H9 (cell line): ENCODE measurements around the gene NEDD9. TPM values are rescaled to one million over a fixed set of nuclear protein-coding genes. Genes with fewer than 3 reads are reported as not detected.

Experiments
- DNase-seq: peaks from one replicate; pipeline ENCODE4 v3.0.0-alpha.2; 2017
- H2AFZ ChIP-seq: one replicate; pipeline ENCODE4 v1.6.1; 2013; ENCODE audit warnings: mild to moderate bottlenecking, low read length, control low read depth, moderate library complexity
- H2AK5ac ChIP-seq: 2 replicates; pipeline ENCODE4 v1.6.1; 2013; ENCODE audit warnings: low read length, control low read depth, mixed read lengths; ENCODE audit not compliant: insufficient read length
- H2BK120ac ChIP-seq: one replicate; pipeline ENCODE4 v1.6.1; 2013; ENCODE audit warnings: low read depth, mild to moderate bottlenecking, low read length, control low read depth, inconsistent platforms; ENCODE audit not compliant: poor library complexity, severe bottlenecking
- H2BK12ac ChIP-seq: 2 replicates; pipeline ENCODE4 v1.6.1; 2013; ENCODE audit warnings: low read length, control low read depth, mixed read lengths, low read depth; ENCODE audit not compliant: insufficient read length
- H2BK15ac ChIP-seq: 2 replicates; pipeline ENCODE4 v1.6.1; 2013; ENCODE audit warnings: low read depth, low read length, control low read depth
- H2BK20ac ChIP-seq: one replicate; pipeline ENCODE4 v1.6.1; 2013; ENCODE audit warnings: low read depth, mild to moderate bottlenecking, low read length, control low read depth, inconsistent platforms; ENCODE audit not compliant: poor library complexity, severe bottlenecking
- H2BK5ac ChIP-seq: 2 replicates; pipeline ENCODE4 v1.6.1; 2013; ENCODE audit warnings: low read length, control low read depth, mixed read lengths; ENCODE audit not compliant: insufficient read length
- H3K14ac ChIP-seq: 2 replicates; pipeline ENCODE4 v1.6.1; 2013; ENCODE audit warnings: low read length, control low read depth; ENCODE audit not compliant: insufficient read depth
- H3K18ac ChIP-seq: 2 replicates; pipeline ENCODE4 v1.6.1; 2013; ENCODE audit warnings: low read depth, mild to moderate bottlenecking, mixed read lengths, low read length, control low read depth; ENCODE audit not compliant: insufficient read length
- H3K23ac ChIP-seq: 2 replicates; pipeline ENCODE4 v1.6.1; 2013; ENCODE audit warnings: low read length, control low read depth, mixed read lengths, low read depth; ENCODE audit not compliant: insufficient read length
- H3K23me2 ChIP-seq: 2 replicates; pipeline ENCODE4 v1.6.1; 2013; ENCODE audit warnings: low read depth, mild to moderate bottlenecking, mixed read lengths, low read length, control low read depth; ENCODE audit not compliant: insufficient read length, poor library complexity, severe bottlenecking
- H3K27ac ChIP-seq: 2 replicates; pipeline ENCODE4 v1.5.1; 2013; ENCODE audit warnings: low read length, control low read depth, mixed read lengths, low read depth; ENCODE audit not compliant: insufficient read length
- H3K27me3 ChIP-seq: 2 replicates; pipeline ENCODE4 v1.6.1; 2013; ENCODE audit warnings: low read length, control low read depth, inconsistent platforms; ENCODE audit not compliant: insufficient read depth
- H3K4ac ChIP-seq: 2 replicates; pipeline ENCODE4 v1.6.1; 2013; ENCODE audit warnings: low read depth, mild to moderate bottlenecking, control low read depth, inconsistent platforms, low read length, moderate library complexity
- H3K4me1 ChIP-seq: 2 replicates; pipeline ENCODE4 v1.6.1; 2013; ENCODE audit warnings: low read length, control low read depth, inconsistent platforms; ENCODE audit not compliant: insufficient read depth
- H3K4me2 ChIP-seq: 2 replicates; pipeline ENCODE4 v1.6.1; 2013; ENCODE audit warnings: low read length, control low read depth, mixed read lengths; ENCODE audit not compliant: insufficient read length, insufficient read depth
- H3K56ac ChIP-seq: 2 replicates; pipeline ENCODE4 v1.6.1; 2013; ENCODE audit warnings: low read depth, mild to moderate bottlenecking, mixed read lengths, low read length, control low read depth; ENCODE audit not compliant: insufficient read length
- H3K79me1 ChIP-seq: 2 replicates; pipeline ENCODE4 v1.6.1; 2013; ENCODE audit warnings: low read depth, mild to moderate bottlenecking, moderate library complexity, low read length, control low read depth, inconsistent platforms; ENCODE audit not compliant: insufficient read depth, poor library complexity, severe bottlenecking
- H3K79me2 ChIP-seq: 2 replicates; pipeline ENCODE4 v1.6.1; 2013; ENCODE audit warnings: low read length, control low read depth, inconsistent platforms; ENCODE audit not compliant: insufficient read depth
- H3K9ac ChIP-seq: 2 replicates; pipeline ENCODE4 v1.6.1; 2013; ENCODE audit warnings: low read length, control low read depth, mixed read lengths; ENCODE audit not compliant: insufficient read length; ENCODE audit errors: extremely low read depth
- H3K9me3 ChIP-seq: one replicate; pipeline ENCODE4 v1.6.1; 2013; ENCODE audit warnings: low read depth, low read length, inconsistent platforms; ENCODE audit not compliant: control insufficient read depth
- H3T11ph ChIP-seq: one replicate; pipeline ENCODE4 v1.6.1; 2013; ENCODE audit warnings: mild to moderate bottlenecking, low read length, control low read depth, inconsistent platforms
- H4K20me1 ChIP-seq: one replicate; pipeline ENCODE4 v1.6.1; 2013; ENCODE audit not compliant: control insufficient read depth, insufficient read length, insufficient read depth
- H4K5ac ChIP-seq: 2 replicates; pipeline ENCODE4 v1.6.1; 2013; ENCODE audit warnings: low read depth, mild to moderate bottlenecking, mixed read lengths, low read length, control low read depth; ENCODE audit not compliant: insufficient read length
- H4K8ac ChIP-seq: replicated peaks from 2 replicates; pipeline ENCODE4 v1.6.1; 2013; ENCODE audit warnings: low read length, control low read depth, mixed read lengths, low read depth; ENCODE audit not compliant: insufficient read length
- H4K91ac ChIP-seq: 2 replicates; pipeline ENCODE4 v1.6.1; 2013; ENCODE audit warnings: low read depth, mild to moderate bottlenecking, moderate library complexity, mixed read lengths, low read length, control low read depth; ENCODE audit not compliant: insufficient read length
- H3K27ac Mint-ChIP-seq, 3 experiments: 2 replicates in 2 of 3; 3 replicates in 1 of 3; pipeline ENCODE4 v1.8.0; 2020 to 2021; ENCODE audit warnings: mixed read lengths in 3 of 3, mild to moderate bottlenecking in 1 of 3, moderate library complexity in 1 of 3
- H3K27me3 Mint-ChIP-seq: 2 replicates; pipeline ENCODE4 v1.8.0; 2021; ENCODE audit warnings: low read depth, mild to moderate bottlenecking, moderate library complexity, mixed read lengths
- H3K36me3 Mint-ChIP-seq, 3 experiments: 2 replicates in 2 of 3; 3 replicates in 1 of 3; pipeline ENCODE4 v1.8.0; 2020 to 2021; ENCODE audit warnings: low read depth in 3 of 3, mixed read lengths in 3 of 3; ENCODE audit not compliant: insufficient read depth in 1 of 3
- H3K4me1 Mint-ChIP-seq, 2 experiments: 2 replicates each; pipeline ENCODE4 v1.8.0; 2020; ENCODE audit warnings: mixed read lengths in 2 of 2
- H3K4me3 Mint-ChIP-seq, 2 experiments: 2 replicates in 1 of 2; 3 replicates in 1 of 2; pipeline ENCODE4 v1.8.0; 2020 to 2021; ENCODE audit warnings: mild to moderate bottlenecking in 2 of 2, mixed read lengths in 2 of 2, moderate library complexity in 1 of 2
- H3K9me3 Mint-ChIP-seq, 2 experiments: 2 replicates in 1 of 2; 3 replicates in 1 of 2; pipeline ENCODE4 v1.8.0; 2020; ENCODE audit warnings: mild to moderate bottlenecking in 2 of 2, mixed read lengths in 2 of 2, moderate library complexity in 1 of 2
- CTCF ChIP-seq: fragments of 200-600 bp; sonication (generic); conservative IDR thresholded peaks from 3 replicates; pipeline ENCODE4 v1.8.0; 2021; ENCODE audit warnings: antibody characterized with exemption, mild to moderate bottlenecking
- WGBS: extraction: QIAGEN DNeasy Blood & Tissue Kit; methylation state at CpG from one replicate; pipeline ENCODE4 v1.1.7; 2013; ENCODE audit warnings: missing lambda C conversion rate, low lambda C conversion rate, mixed read lengths; ENCODE audit not compliant: insufficient read length; ENCODE audit errors: extremely low coverage; 5-methylcytosine and 5-hydroxymethylcytosine counted together
- total RNA-seq: library from RNA; stranded (reverse); gene quantifications from 2 replicates; pipeline ENCODE4 v1.2.1, GENCODE V29; 2021

The NEDD9 gene
- total RNA-seq, 1 experiment from 2014 or later: 5.5 TPM

GRCh38 chr6:11172501-11173327, 59.8 kb downstream of the NEDD9 start:
- TF ChIP-seq CTCF: peak; percentile 95
- Histone ChIP-seq H4K20me1 (no peaks in the 10 kb centered on the region), H3K27ac (no peak overlapping the region), H3K14ac (no peak overlapping the region), H3K56ac (no peak overlapping the region), H2AK5ac (no peak overlapping the region), H3K27me3 (no peaks in the 10 kb centered on the region), H3T11ph (no peak overlapping the region), H3K4me2 (no peak overlapping the region), H2BK15ac (no peak overlapping the region), H3K4me1 (no peaks in the 10 kb centered on the region; the same call in 1 of the 2 replicates), H3K4ac (no peak overlapping the region), H3K23me2 (no peaks in the 10 kb centered on the region), H3K79me1 (no peaks in the 10 kb centered on the region), H3K23ac (no peak overlapping the region), H3K9me3 (no peaks in the 10 kb centered on the region), H4K91ac (no peak overlapping the region), H2AFZ (peak overlapping the region; percentile 67), H2BK12ac (no peak overlapping the region), H2BK20ac (no peak overlapping the region), H4K8ac (no peak overlapping the region), H2BK5ac (no peak overlapping the region), H3K18ac (no peak overlapping the region), H3K9ac (no peak overlapping the region), H3K79me2 (peaks cover 2% of the 10 kb centered on the region; the same call in 1 of the 2 replicates), H4K5ac (no peak overlapping the region), H2BK120ac (no peak overlapping the region)
- Mint-ChIP-seq H3K27ac (no peak overlapping the region), H3K36me3 (no peaks in the 10 kb centered on the region; a peak in 1 of 7 replicates), H3K27me3 (no peaks in the 10 kb centered on the region), H3K4me3 (no peak overlapping the region; a peak in 1 of 5 replicates), H3K9me3 (no peaks in the 10 kb centered on the region), H3K4me1 (peaks cover 13% of the 10 kb centered on the region in 2 experiments)
- peak; percentile 77 for DNase-seq
- WGBS: no CpG with 5 or more reads among the region's 17 CpGs
